K562 (cell line): ENCODE results near the gene PTGER4.

ENCODE experiments used
- DLX4 ChIP-seq: fragments of 250-450 bp; sonication (Bioruptor Pico); IDR thresholded peaks from 2 replicates; pipeline ENCODE4 v1.6.1; 2021; ENCODE audit warnings: mild to moderate bottlenecking
- GABPA ChIP-seq: fragments of 200-800 bp; sonication (Bioruptor generic); conservative IDR thresholded peaks from 2 replicates; pipeline ENCODE4 v1.6.1; 2016; ENCODE audit warnings: low read depth, missing genetic modification characterization, missing compliant biosample characterization
- JUNB ChIP-seq: fragments of 450-650 bp; formaldehyde crosslinking; conservative IDR thresholded peaks from 2 replicates; pipeline ENCODE4 v1.4.0; 2020; ENCODE audit warnings: mild to moderate bottlenecking
- NFIC ChIP-seq: fragments of 450-650 bp; IDR thresholded peaks from 2 replicates; pipeline ENCODE4 v1.6.1; 2017; ENCODE audit warnings: mild to moderate bottlenecking, inconsistent platforms
- NUFIP1 ChIP-seq: fragments of 450-650 bp; IDR thresholded peaks from 2 replicates; pipeline ENCODE4 v1.6.1; 2018; ENCODE audit not compliant: partially characterized antibody
- POLR2A ChIP-seq: fragments of 450-650 bp; conservative IDR thresholded peaks from 2 replicates; pipeline ENCODE4 v1.6.1; 2016
- TAF1 ChIP-seq: IDR thresholded peaks from 2 replicates; pipeline ENCODE4 v1.6.1; 2011; ENCODE audit warnings: mild to moderate bottlenecking, low read length, moderate library complexity; ENCODE audit not compliant: insufficient read depth, control insufficient read depth, severe bottlenecking; ENCODE audit errors: extremely low read depth
- ZFP36 ChIP-seq: fragments of 150-350 bp; IDR thresholded peaks from 2 replicates; pipeline ENCODE4 v1.6.1; 2018; ENCODE audit warnings: low read length, low read depth; ENCODE audit not compliant: partially characterized antibody
- ZNF277 ChIP-seq: fragments of 250-450 bp; sonication (Bioruptor Pico); IDR thresholded peaks from 2 replicates; pipeline ENCODE4 v1.8.0; 2022; ENCODE audit warnings: inconsistent platforms, mild to moderate bottlenecking, moderate library complexity, borderline replicate concordance
- ZNF76 ChIP-seq: fragments of 250-450 bp; sonication (Bioruptor Pico); IDR thresholded peaks from 2 replicates; pipeline ENCODE4 v1.4.0; 2020; ENCODE audit warnings: mild to moderate bottlenecking, moderate library complexity, borderline replicate concordance

- TF ChIP-seq DLX4 = no peak
- no peak for TF ChIP-seq TAF1
- no peak for TF ChIP-seq NUFIP1
- TF ChIP-seq GABPA = no peak
- no peak for TF ChIP-seq ZNF76 (CRISPR knock-in tag)
- TF ChIP-seq POLR2A = no peak
- no peak for TF ChIP-seq NFIC
- TF ChIP-seq ZFP36 = no peak
- no peak for TF ChIP-seq JUNB (CRISPR knock-in tag)
- no peak for TF ChIP-seq ZNF277
Measured at GRCh38 chr5:40738502-40738901, 58.8 kb downstream of the PTGER4 start.
